Neural progenitor cell (in vitro differentiated cells): ENCODE data around the gene ADRA2C.
A peak's percentile ranks its signal among the peaks of the same experiment; 100 is the strongest.

ENCODE experiments used
- EZH2 ChIP-seq: fragments of 200-600 bp; sonication (generic); IDR thresholded peaks from 2 replicates; pipeline ENCODE4 v1.6.1; 2017; ENCODE audit warnings: antibody characterized with exemption, mild to moderate bottlenecking, moderate library complexity
- TF ChIP-seq, protein P1 (sequence below): fragments of 200-600 bp; sonication (generic); IDR thresholded peaks from 2 replicates; pipeline ENCODE4 v1.5.1; 2017; ENCODE audit warnings: antibody characterized with exemption, mild to moderate bottlenecking

DNA sequence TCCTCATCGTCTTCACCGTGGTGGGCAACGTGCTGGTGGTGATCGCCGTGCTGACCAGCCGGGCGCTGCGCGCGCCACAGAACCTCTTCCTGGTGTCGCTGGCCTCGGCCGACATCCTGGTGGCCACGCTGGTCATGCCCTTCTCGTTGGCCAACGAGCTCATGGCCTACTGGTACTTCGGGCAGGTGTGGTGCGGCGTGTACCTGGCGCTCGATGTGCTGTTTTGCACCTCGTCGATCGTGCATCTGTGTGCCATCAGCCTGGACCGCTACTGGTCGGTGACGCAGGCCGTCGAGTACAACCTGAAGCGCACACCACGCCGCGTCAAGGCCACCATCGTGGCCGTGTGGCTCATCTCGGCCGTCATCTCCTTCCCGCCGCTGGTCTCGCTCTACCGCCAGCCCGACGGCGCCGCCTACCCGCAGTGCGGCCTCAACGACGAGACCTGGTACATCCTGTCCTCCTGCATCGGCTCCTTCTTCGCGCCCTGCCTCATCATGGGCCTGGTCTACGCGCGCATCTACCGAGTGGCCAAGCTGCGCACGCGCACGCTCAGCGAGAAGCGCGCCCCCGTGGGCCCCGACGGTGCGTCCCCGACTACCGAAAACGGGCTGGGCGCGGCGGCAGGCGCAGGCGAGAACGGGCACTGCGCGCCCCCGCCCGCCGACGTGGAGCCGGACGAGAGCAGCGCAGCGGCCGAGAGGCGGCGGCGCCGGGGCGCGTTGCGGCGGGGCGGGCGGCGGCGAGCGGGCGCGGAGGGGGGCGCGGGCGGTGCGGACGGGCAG lies 792 bp downstream of the ADRA2C start:
- TF ChIP-seq, protein P1, sequence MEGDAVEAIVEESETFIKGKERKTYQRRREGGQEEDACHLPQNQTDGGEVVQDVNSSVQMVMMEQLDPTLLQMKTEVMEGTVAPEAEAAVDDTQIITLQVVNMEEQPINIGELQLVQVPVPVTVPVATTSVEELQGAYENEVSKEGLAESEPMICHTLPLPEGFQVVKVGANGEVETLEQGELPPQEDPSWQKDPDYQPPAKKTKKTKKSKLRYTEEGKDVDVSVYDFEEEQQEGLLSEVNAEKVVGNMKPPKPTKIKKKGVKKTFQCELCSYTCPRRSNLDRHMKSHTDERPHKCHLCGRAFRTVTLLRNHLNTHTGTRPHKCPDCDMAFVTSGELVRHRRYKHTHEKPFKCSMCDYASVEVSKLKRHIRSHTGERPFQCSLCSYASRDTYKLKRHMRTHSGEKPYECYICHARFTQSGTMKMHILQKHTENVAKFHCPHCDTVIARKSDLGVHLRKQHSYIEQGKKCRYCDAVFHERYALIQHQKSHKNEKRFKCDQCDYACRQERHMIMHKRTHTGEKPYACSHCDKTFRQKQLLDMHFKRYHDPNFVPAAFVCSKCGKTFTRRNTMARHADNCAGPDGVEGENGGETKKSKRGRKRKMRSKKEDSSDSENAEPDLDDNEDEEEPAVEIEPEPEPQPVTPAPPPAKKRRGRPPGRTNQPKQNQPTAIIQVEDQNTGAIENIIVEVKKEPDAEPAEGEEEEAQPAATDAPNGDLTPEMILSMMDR, result peak; percentile 36
- peak; percentile 74 for TF ChIP-seq EZH2
